ENCODE results near the gene SYT4.
"Not testable (repeated sequence)": the region's sequence is repeated elsewhere in the genome, so short reads cannot be mapped to it uniquely, and the experiment has no call there.

The SYT4 gene, protein sequence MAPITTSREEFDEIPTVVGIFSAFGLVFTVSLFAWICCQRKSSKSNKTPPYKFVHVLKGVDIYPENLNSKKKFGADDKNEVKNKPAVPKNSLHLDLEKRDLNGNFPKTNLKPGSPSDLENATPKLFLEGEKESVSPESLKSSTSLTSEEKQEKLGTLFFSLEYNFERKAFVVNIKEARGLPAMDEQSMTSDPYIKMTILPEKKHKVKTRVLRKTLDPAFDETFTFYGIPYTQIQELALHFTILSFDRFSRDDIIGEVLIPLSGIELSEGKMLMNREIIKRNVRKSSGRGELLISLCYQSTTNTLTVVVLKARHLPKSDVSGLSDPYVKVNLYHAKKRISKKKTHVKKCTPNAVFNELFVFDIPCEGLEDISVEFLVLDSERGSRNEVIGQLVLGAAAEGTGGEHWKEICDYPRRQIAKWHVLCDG

DNA sequence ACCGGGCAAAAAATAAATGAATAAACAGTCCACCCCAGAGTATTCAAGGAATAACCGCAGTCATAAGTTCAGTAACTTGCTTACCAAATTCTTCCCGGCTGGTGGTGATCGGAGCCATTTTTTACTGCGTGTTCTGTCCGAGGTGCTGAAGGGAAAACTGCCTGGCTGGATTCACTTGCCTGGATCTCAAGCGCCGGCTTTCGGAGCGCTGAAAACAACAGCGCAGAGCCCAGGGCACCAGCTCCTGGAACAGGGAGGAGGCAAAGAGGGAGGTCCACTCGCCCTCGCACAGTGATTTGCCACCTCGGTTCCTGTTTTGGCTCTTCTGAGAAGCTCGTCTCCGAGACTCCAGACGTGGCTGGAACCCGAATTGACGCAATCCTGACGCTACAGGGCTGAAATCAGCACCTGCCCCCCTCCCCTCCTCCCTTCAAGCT, at the start of gene SYT4:
TSS of gene SYT4 (minus strand) at position 327 of the 437 bp plus-strand sequence. CDS start at position 118, 209 bp downstream.
- TF ChIP-seq ZNF274 (IDR thresholded peaks at IDR 0.05; ENCODE audit: low read depth, low read length), result no peak
- H3K4me3 ChIP-seq (ENCODE audit: low read length), result no peak within 1 kb of the TSS

DNA sequence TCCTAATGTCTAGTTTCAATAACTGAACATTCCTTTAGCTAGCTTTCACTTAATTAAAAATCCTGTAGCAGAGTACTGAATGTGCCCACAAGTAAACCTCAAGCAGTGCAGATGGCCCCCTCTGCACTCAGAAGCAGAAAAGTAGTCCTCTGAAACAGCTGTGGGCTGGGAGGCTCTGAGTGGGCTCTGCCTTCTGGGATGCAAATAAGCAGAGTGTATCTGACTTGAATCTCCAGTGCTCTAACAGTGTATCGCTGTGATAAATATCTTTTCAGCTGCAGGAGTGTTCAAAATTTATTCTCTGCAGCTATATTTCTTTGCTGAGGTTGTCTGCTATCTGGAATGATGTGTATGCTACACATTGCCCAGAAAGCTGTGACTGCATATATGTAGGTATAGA, 44.8 kb upstream of the SYT4 start:
- H3K4me3 ChIP-seq (ENCODE audit: low read length), result no peak overlapping the region
- TF ChIP-seq ZNF274 (IDR thresholded peaks at IDR 0.05; ENCODE audit: low read depth, low read length), result no peak

GRCh38 chr18:43314941-43315340, 37.7 kb upstream of the SYT4 start:
- TF ChIP-seq ZNF274 (IDR thresholded peaks at IDR 0.05; ENCODE audit: low read depth, low read length), result no peak
- H3K4me3 ChIP-seq (ENCODE audit: low read length), result no peak overlapping the region

GRCh38 chr18:43312891-43313290, 35.6 kb upstream of the SYT4 start:
- TF ChIP-seq ZNF274 (IDR thresholded peaks at IDR 0.05; ENCODE audit: low read depth, low read length), result no peak
- H3K4me3 ChIP-seq (ENCODE audit: low read length), result no peak overlapping the region

- H3K4me3 ChIP-seq (ENCODE audit: low read length), result no peak overlapping the region
- no peak for TF ChIP-seq ZNF274 (IDR thresholded peaks at IDR 0.05; ENCODE audit: low read depth, low read length)
These were observed 32.9 kb upstream of the SYT4 start for GRCh38 chr18:43310239-43310638.

GRCh38 chr18:43303376-43303775, 26.1 kb upstream of the SYT4 start:
- H3K4me3 ChIP-seq (ENCODE audit: low read length), result no peak overlapping the region
- no peak for TF ChIP-seq ZNF274 (IDR thresholded peaks at IDR 0.05; ENCODE audit: low read depth, low read length)

GRCh38 chr18:43286187-43286586, 8.9 kb upstream of the SYT4 start:
- not testable (repeated sequence) for H3K4me3 ChIP-seq (ENCODE audit: low read length)

DNA sequence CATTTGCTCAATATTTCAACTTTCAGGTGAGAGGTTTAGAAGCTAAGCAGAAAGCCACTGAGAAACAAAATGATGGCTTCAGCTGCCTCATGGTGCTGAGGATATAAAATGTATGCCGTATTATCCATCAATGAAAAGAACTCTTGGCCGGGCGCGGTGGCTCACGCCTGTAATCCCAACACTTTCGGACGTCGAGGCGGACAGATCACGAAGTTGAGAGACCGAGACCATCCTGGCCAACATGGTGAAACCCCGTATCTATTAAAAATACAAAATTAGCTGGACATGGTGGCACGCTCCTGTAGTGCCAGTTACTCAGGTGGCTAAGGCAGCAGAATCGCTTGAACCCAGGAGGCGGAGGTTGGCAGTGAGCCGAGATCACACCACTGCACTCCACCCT, 6.0 kb upstream of the SYT4 start:
- TF ChIP-seq ZNF274 (IDR thresholded peaks at IDR 0.05; ENCODE audit: low read depth, low read length), result no peak
- no peak overlapping the region for H3K4me3 ChIP-seq (ENCODE audit: low read length)

- H3K4me3 ChIP-seq (ENCODE audit: low read length), result no peak overlapping the region
- no peak for TF ChIP-seq ZNF274 (IDR thresholded peaks at IDR 0.05; ENCODE audit: low read depth, low read length)
These were observed 1.9 kb upstream of the SYT4 start for GRCh38 chr18:43279015-43279744.

DNA sequence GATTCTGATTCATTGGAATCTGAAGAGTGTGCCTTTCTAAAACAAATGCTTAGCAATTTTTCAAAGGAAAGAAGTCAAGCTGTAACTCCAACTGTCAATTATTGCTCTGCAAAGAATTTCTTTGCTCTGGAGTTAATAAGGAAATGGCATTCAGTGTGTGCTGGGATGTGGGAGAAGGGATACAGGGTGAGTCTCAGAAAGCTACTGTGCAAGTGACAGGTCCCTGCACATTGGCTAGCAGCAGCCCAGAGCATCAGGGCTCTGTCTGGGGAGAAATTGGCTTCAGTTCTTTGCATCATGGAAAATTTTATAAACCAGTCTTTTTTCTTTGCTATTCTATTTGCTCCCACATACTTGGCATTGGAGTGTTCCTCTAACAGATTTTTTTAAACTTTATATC, 1.1 kb upstream of the SYT4 start:
- no peak overlapping the region for H3K4me3 ChIP-seq (ENCODE audit: low read length)
- no peak for TF ChIP-seq ZNF274 (IDR thresholded peaks at IDR 0.05; ENCODE audit: low read depth, low read length)

DNA sequence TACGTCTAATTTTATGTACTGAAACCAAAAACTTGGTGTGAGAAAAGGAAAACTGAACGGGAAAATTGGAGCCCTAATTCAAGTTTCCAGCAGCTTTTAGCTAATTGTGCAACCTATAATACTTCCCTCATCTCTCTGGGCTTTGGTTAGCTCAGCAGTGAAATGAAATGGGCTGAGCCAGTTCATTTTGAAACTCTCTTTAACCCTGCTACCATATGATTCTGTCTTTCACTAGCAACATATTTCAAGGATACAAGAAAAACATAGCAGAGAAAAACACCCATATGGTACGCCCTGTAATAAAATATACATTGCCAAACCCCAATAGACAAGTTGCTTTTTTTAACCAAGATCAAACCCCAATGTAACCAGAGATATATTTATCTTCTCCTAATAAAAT, 799 bp downstream of the SYT4 start:
- H3K4me3 ChIP-seq (ENCODE audit: low read length), result no peak overlapping the region
- no peak for TF ChIP-seq ZNF274 (IDR thresholded peaks at IDR 0.05; ENCODE audit: low read depth, low read length)

DNA sequence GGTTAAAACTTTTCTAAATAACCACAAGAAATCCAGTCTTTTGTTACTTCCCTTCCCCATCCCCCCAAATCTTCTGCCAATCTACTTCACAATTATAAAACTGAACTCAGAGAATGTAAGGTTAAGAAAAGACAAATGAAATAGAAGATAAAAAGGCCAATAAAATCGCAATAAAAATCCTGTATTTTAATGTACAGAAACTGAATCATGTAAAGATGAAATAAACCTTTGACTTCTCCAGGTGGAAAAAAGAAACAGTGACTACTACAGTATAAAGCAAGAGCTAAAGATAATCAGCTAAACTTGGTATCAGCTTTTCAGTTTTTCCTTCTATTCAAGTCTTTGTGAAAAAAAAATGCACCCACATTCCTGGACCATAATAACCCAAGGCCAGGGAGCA, 1.7 kb downstream of the SYT4 start:
- no peak for TF ChIP-seq ZNF274 (IDR thresholded peaks at IDR 0.05; ENCODE audit: low read depth, low read length)
- H3K4me3 ChIP-seq (ENCODE audit: low read length), result no peak overlapping the region

DNA sequence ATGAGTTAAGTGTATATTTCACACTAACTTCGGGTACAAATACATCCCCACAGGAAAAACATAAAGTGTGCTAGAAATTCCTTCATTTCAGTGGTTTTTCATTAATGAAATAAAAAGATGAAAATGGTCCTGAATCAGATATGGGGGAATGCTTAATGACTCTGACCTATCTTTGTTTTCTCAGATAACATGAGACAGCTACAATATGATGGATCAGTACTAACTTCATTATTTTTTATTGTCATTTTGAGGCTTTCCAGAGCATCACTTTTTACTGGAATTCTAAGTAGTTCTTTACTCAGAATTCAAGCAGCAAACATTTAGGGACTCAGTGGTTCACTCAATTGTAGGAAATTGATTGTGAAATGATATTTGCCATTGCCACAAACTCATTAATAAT, 2.8 kb downstream of the SYT4 start:
- no peak overlapping the region for H3K4me3 ChIP-seq (ENCODE audit: low read length)
- no peak for TF ChIP-seq ZNF274 (IDR thresholded peaks at IDR 0.05; ENCODE audit: low read depth, low read length)

- TF ChIP-seq ZNF274 (IDR thresholded peaks at IDR 0.05; ENCODE audit: low read depth, low read length), result no peak
These were observed 5.5 kb downstream of the SYT4 start for GRCh38 chr18:43271593-43272432.

More at GRCh38 chr18:43271593-43272432, 5.5 kb downstream of the SYT4 start:
- H3K4me3 ChIP-seq (ENCODE audit: low read length), result no peak overlapping the region

Measured in GM08714 (cell line).